HepG2 (cell line): ENCODE measurements around the gene CLDND2. TPM values are rescaled to one million over a fixed set of nuclear protein-coding genes. Genes with fewer than 3 reads are reported as not detected.

Experiments
- DMAP1 ChIP-seq: IDR thresholded peaks from 2 replicates; pipeline ENCODE4 v1.6.1; 2016
- EHMT2 ChIP-seq: fragments of 200-600 bp; sonication (generic); IDR thresholded peaks from 2 replicates; pipeline ENCODE4 v1.7.0; 2017; ENCODE audit warnings: antibody characterized with exemption, low read depth, low read length, borderline replicate concordance
- KDM5B ChIP-seq: sonication (generic); formaldehyde crosslinking; IDR thresholded peaks from 2 replicates; pipeline ENCODE4 v1.4.0; 2020; ENCODE audit warnings: missing genetic modification reagents, mild to moderate bottlenecking, borderline replicate concordance
- RORA ChIP-seq: sonication (generic); formaldehyde crosslinking; IDR thresholded peaks from 2 replicates; pipeline ENCODE4 v1.5.0; 2020; ENCODE audit warnings: mild to moderate bottlenecking, missing genetic modification reagents, moderate library complexity
- SNAPC2 ChIP-seq: sonication (generic); formaldehyde crosslinking; IDR thresholded peaks from 2 replicates; pipeline ENCODE4 v1.8.1; 2022; ENCODE audit warnings: mild to moderate bottlenecking, missing genetic modification reagents
- ZBTB42 ChIP-seq: sonication (generic); formaldehyde crosslinking; IDR thresholded peaks from 2 replicates; pipeline ENCODE4 v1.5.0; 2020; ENCODE audit warnings: mild to moderate bottlenecking, missing genetic modification reagents
- ZNF431 ChIP-seq: sonication (generic); formaldehyde crosslinking; IDR thresholded peaks from 2 replicates; pipeline ENCODE4 v1.9.0; 2022; ENCODE audit warnings: missing genetic modification reagents, low read depth, mild to moderate bottlenecking, borderline replicate concordance
- ZNF468 ChIP-seq: sonication (generic); formaldehyde crosslinking; IDR thresholded peaks from 2 replicates; pipeline ENCODE4 v1.8.0; 2022; ENCODE audit warnings: mild to moderate bottlenecking, moderate library complexity, missing genetic modification reagents
- ZNF598 ChIP-seq: sonication (generic); formaldehyde crosslinking; IDR thresholded peaks from 2 replicates; pipeline ENCODE4 v1.5.1; 2020; ENCODE audit warnings: mild to moderate bottlenecking, missing genetic modification reagents, borderline replicate concordance
- polyA plus RNA-seq, 8 experiments: library from polyadenylated mRNA; depleted of rRNA in 3 of 8; stranded (reverse) in 7 of 8; unstranded in 1 of 8; fragments of >200 nt; fragmentation: Illumina TruSeq in 4 of 8; extraction: Trizol in 4 of 8; gene quantifications; 2 replicates each; pipeline versions ENCODE4 v1.2.1 to v1.2.3, GENCODE V29; 2011 to 2016; ENCODE audit warnings: low read depth in 4 of 8, missing spikeins in 1 of 8, mixed read lengths in 1 of 8; ENCODE audit not compliant: insufficient read depth in 1 of 8
- total RNA-seq, 5 experiments: library from RNA; depleted of rRNA; stranded (reverse); fragments of >200 nt; fragmentation: Illumina TruSeq; extraction: Trizol; gene quantifications; 2 replicates each; pipeline ENCODE4 v1.2.3, GENCODE V29; 2016; ENCODE audit warnings: low read depth in 1 of 5
- TF ChIP-seq, protein P1 (sequence below): sonication (generic); formaldehyde crosslinking; IDR thresholded peaks from 2 replicates; pipeline ENCODE4 v1.4.0; 2020; ENCODE audit warnings: missing genetic modification reagents
- TF ChIP-seq, protein P2 (sequence below): IDR thresholded peaks from 2 replicates; pipeline ENCODE4 v1.6.1; 2016
- TF ChIP-seq, protein P3 (sequence below): IDR thresholded peaks from 2 replicates; pipeline ENCODE4 v1.6.1; 2016; ENCODE audit warnings: mild to moderate bottlenecking, missing biosample characterization, missing genetic modification reagents
- TF ChIP-seq, protein P4 (sequence below): IDR thresholded peaks from 2 replicates; pipeline ENCODE4 v1.6.1; 2016; ENCODE audit warnings: low read depth, missing genetic modification reagents, missing compliant biosample characterization

The CLDND2 gene
- total and polyA plus RNA-seq, 2 of the 13 experiments (the other 11 are each of a cell fraction or from before 2014, with no cell fraction given): 0.84 to 1.8 TPM

DNA sequence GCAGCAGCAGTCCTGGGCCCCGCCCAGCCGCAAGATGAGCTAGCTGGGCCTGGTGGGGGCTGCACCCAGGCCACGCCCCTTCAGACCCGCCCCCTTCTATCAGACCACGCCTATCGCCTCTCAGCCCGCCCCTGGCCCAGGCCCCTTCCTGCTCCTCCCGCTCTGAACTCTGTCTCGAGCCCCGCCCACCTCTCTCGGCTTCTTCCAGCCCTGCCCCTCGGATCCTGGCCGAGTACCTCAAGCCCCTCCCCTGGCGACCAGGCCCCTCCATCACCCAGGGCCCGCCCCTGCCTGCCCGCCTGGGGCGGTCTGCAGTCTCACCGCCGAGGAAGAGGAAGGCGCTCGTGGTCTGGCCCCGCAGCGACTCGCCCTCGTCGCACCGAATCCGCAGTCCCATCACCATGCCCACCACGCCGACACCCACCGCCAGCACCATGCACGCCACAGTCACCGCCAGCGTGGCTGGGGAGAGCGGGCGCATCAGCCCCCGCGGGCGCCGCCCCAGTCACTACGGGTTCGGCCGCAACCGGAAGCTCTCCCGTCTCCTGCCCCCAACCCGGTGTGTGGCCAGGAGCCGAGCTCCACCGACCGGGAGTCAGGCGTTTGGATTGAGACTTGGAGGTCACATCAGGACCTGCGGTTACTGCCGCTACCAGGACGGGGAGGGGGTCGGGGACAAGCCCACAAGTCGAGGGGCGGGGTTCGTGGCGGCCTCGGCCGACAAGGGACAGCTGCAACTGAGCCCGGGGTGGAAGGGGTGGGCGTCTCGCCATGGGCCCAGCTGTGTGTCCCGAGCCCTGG is 1.0 kb downstream of the CLDND2 start (continued):
- TF ChIP-seq, protein P1, sequence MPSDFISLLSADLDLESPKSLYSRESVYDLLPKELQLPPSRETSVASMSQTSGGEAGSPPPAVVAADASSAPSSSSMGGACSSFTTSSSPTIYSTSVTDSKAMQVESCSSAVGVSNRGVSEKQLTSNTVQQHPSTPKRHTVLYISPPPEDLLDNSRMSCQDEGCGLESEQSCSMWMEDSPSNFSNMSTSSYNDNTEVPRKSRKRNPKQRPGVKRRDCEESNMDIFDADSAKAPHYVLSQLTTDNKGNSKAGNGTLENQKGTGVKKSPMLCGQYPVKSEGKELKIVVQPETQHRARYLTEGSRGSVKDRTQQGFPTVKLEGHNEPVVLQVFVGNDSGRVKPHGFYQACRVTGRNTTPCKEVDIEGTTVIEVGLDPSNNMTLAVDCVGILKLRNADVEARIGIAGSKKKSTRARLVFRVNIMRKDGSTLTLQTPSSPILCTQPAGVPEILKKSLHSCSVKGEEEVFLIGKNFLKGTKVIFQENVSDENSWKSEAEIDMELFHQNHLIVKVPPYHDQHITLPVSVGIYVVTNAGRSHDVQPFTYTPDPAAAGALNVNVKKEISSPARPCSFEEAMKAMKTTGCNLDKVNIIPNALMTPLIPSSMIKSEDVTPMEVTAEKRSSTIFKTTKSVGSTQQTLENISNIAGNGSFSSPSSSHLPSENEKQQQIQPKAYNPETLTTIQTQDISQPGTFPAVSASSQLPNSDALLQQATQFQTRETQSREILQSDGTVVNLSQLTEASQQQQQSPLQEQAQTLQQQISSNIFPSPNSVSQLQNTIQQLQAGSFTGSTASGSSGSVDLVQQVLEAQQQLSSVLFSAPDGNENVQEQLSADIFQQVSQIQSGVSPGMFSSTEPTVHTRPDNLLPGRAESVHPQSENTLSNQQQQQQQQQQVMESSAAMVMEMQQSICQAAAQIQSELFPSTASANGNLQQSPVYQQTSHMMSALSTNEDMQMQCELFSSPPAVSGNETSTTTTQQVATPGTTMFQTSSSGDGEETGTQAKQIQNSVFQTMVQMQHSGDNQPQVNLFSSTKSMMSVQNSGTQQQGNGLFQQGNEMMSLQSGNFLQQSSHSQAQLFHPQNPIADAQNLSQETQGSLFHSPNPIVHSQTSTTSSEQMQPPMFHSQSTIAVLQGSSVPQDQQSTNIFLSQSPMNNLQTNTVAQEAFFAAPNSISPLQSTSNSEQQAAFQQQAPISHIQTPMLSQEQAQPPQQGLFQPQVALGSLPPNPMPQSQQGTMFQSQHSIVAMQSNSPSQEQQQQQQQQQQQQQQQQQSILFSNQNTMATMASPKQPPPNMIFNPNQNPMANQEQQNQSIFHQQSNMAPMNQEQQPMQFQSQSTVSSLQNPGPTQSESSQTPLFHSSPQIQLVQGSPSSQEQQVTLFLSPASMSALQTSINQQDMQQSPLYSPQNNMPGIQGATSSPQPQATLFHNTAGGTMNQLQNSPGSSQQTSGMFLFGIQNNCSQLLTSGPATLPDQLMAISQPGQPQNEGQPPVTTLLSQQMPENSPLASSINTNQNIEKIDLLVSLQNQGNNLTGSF (CRISPR knock-in tag): peak; percentile 31; the same call in 1 of the 2 replicates
- peak; percentile 88 for TF ChIP-seq KDM5B (CRISPR knock-in tag)
- TF ChIP-seq ZNF431: peak; percentile 77; the same call in 1 of the 2 replicates
- TF ChIP-seq, protein P2, sequence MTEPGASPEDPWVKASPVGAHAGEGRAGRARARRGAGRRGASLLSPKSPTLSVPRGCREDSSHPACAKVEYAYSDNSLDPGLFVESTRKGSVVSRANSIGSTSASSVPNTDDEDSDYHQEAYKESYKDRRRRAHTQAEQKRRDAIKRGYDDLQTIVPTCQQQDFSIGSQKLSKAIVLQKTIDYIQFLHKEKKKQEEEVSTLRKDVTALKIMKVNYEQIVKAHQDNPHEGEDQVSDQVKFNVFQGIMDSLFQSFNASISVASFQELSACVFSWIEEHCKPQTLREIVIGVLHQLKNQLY (CRISPR knock-in tag): 0 out of 2 replicates have a peak, but pooled peaks have one; percentile 18
- TF ChIP-seq RORA: no peak
- 0 out of 2 replicates have a peak, but pooled peaks have one; percentile 74 for TF ChIP-seq ZBTB42 (CRISPR knock-in tag)
- peak; percentile 83 for TF ChIP-seq DMAP1 (CRISPR knock-in tag)
- TF ChIP-seq EHMT2: no peak
- TF ChIP-seq SNAPC2 (CRISPR knock-in tag): 0 out of 2 replicates have a peak, but pooled peaks have one; percentile 65
- TF ChIP-seq, protein P3, sequence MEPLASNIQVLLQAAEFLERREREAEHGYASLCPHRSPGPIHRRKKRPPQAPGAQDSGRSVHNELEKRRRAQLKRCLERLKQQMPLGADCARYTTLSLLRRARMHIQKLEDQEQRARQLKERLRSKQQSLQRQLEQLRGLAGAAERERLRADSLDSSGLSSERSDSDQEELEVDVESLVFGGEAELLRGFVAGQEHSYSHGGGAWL (CRISPR knock-in tag): peak; percentile 67
- TF ChIP-seq, protein P4, sequence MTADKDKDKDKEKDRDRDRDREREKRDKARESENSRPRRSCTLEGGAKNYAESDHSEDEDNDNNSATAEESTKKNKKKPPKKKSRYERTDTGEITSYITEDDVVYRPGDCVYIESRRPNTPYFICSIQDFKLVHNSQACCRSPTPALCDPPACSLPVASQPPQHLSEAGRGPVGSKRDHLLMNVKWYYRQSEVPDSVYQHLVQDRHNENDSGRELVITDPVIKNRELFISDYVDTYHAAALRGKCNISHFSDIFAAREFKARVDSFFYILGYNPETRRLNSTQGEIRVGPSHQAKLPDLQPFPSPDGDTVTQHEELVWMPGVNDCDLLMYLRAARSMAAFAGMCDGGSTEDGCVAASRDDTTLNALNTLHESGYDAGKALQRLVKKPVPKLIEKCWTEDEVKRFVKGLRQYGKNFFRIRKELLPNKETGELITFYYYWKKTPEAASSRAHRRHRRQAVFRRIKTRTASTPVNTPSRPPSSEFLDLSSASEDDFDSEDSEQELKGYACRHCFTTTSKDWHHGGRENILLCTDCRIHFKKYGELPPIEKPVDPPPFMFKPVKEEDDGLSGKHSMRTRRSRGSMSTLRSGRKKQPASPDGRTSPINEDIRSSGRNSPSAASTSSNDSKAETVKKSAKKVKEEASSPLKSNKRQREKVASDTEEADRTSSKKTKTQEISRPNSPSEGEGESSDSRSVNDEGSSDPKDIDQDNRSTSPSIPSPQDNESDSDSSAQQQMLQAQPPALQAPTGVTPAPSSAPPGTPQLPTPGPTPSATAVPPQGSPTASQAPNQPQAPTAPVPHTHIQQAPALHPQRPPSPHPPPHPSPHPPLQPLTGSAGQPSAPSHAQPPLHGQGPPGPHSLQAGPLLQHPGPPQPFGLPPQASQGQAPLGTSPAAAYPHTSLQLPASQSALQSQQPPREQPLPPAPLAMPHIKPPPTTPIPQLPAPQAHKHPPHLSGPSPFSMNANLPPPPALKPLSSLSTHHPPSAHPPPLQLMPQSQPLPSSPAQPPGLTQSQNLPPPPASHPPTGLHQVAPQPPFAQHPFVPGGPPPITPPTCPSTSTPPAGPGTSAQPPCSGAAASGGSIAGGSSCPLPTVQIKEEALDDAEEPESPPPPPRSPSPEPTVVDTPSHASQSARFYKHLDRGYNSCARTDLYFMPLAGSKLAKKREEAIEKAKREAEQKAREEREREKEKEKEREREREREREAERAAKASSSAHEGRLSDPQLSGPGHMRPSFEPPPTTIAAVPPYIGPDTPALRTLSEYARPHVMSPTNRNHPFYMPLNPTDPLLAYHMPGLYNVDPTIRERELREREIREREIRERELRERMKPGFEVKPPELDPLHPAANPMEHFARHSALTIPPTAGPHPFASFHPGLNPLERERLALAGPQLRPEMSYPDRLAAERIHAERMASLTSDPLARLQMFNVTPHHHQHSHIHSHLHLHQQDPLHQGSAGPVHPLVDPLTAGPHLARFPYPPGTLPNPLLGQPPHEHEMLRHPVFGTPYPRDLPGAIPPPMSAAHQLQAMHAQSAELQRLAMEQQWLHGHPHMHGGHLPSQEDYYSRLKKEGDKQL: no peak
- TF ChIP-seq ZNF598 (CRISPR knock-in tag): peak; percentile 89
- TF ChIP-seq ZNF468 (CRISPR knock-in tag): 0 out of 2 replicates have a peak, but pooled peaks have one; percentile 68
